SU-DHL-6 (cell line): ENCODE results near the gene IL11.

ENCODE experiments used
- H2AFZ ChIP-seq: fragments of 200-600 bp; sonication (generic); 2 replicates; pipeline ENCODE4 v1.6.1; 2014; ENCODE audit warnings: low read depth, mild to moderate bottlenecking, moderate library complexity, mixed read lengths, antibody characterized with exemption, low read length; ENCODE audit not compliant: severe bottlenecking
- H3F3A ChIP-seq: fragments of 200-600 bp; shearing (Covaris generic); 2 replicates; pipeline ENCODE4 v1.6.0; 2016; ENCODE audit warnings: antibody characterized with exemption, mild to moderate bottlenecking; ENCODE audit not compliant: insufficient read depth
- H3K27ac ChIP-seq: fragments of 200-600 bp; sonication (generic); 2 replicates; pipeline ENCODE4 v1.5.1; 2016; ENCODE audit warnings: low read depth, mild to moderate bottlenecking, low read length, moderate library complexity, mixed read lengths
- H3K27me3 ChIP-seq: fragments of 200-600 bp; sonication (generic), shearing (Covaris generic); 2 replicates; pipeline ENCODE4 v1.6.0; 2014; ENCODE audit warnings: mild to moderate bottlenecking, low read length
- H3K36me3 ChIP-seq: fragments of 200-600 bp; sonication (generic); 2 replicates; pipeline ENCODE4 v1.6.1; 2014; ENCODE audit warnings: mild to moderate bottlenecking, low read length, mixed read lengths
- H3K4me2 ChIP-seq: fragments of 300-600, 200-600 bp; shearing (Covaris generic), sonication (generic); 2 replicates; pipeline ENCODE4 v1.6.0; 2014; ENCODE audit warnings: low read length, low read depth, mild to moderate bottlenecking; ENCODE audit not compliant: poor library complexity, severe bottlenecking
- H3K4me3 ChIP-seq: fragments of 200-600 bp; sonication (generic); 2 replicates; pipeline ENCODE4 v1.5.1; 2014; ENCODE audit warnings: antibody characterized with exemption, low read length, mild to moderate bottlenecking, mixed read lengths; ENCODE audit not compliant: insufficient read depth, poor library complexity, severe bottlenecking
- H3K79me2 ChIP-seq: fragments of 200-600 bp; sonication (generic); 2 replicates; pipeline ENCODE4 v1.6.1; 2014; ENCODE audit warnings: mild to moderate bottlenecking, low read length, moderate library complexity; ENCODE audit not compliant: insufficient read depth
- H3K9ac ChIP-seq: fragments of 200-600 bp; sonication (generic); 2 replicates; pipeline ENCODE4 v1.7.0; 2014; ENCODE audit warnings: mild to moderate bottlenecking, low read length
- H3K9me2 ChIP-seq: fragments of 200-600 bp; sonication (generic); replicated peaks from 2 replicates; pipeline ENCODE4 v1.6.1; 2014; ENCODE audit warnings: low read length; ENCODE audit not compliant: insufficient read depth
- H3K9me3 ChIP-seq: fragments of 200-600 bp; sonication (generic); 2 replicates; pipeline ENCODE4 v1.6.1; 2014; ENCODE audit warnings: low read length, mixed read lengths; ENCODE audit not compliant: insufficient read depth
- H4K20me1 ChIP-seq: fragments of 200-600 bp; sonication (generic); 2 replicates; pipeline ENCODE4 v1.6.1; 2014; ENCODE audit warnings: low read depth, mild to moderate bottlenecking, antibody characterized with exemption, low read length, moderate library complexity, mixed read lengths
- CTCF ChIP-seq: fragments of 200-600 bp; sonication (generic); IDR thresholded peaks from one replicate; pipeline ENCODE4 v1.5.1; 2017; ENCODE audit warnings: antibody characterized with exemption, mild to moderate bottlenecking, low read length, moderate library complexity; ENCODE audit not compliant: insufficient read depth, poor library complexity, severe bottlenecking
- EZH2phosphoT487 ChIP-seq: fragments of 200-600 bp; sonication (generic), shearing (Covaris generic); conservative IDR thresholded peaks from 2 replicates; pipeline ENCODE4 v1.6.1; 2018; ENCODE audit warnings: mild to moderate bottlenecking, antibody characterized with exemption, low read length, moderate library complexity, mixed read lengths

The IL11 gene

GRCh38 chr19:55391702-55392615 is 21.7 kb upstream of the IL11 start:
- no peak overlapping the region for H3K9ac ChIP-seq
- H3K27ac ChIP-seq = no peak overlapping the region
- peaks cover 35% of the 10 kb centered on the region for H3F3A ChIP-seq
- H2AFZ ChIP-seq = no peak overlapping the region
- H3K9me3 ChIP-seq = no peaks in the 10 kb centered on the region
- H3K4me3 ChIP-seq = no peak overlapping the region
- no peaks in the 10 kb centered on the region for H3K27me3 ChIP-seq
- no peaks in the 10 kb centered on the region for H3K9me2 ChIP-seq
- TF ChIP-seq CTCF = no peak
- no peak for TF ChIP-seq EZH2phosphoT487
- peaks cover 20% of the 10 kb centered on the region for H4K20me1 ChIP-seq
- no peak overlapping the region for H3K4me2 ChIP-seq
- H3K36me3 ChIP-seq = peaks cover 20% of the 10 kb centered on the region
- H3K79me2 ChIP-seq = peaks cover 9% of the 10 kb centered on the region

GRCh38 chr19:55391191-55391670 is 21.0 kb upstream of the IL11 start:
- Histone ChIP-seq H3K79me2 (peaks cover 17% of the 10 kb centered on the region), H3K27me3 (no peaks in the 10 kb centered on the region), H3K36me3 (peaks cover 28% of the 10 kb centered on the region), H3K4me2 (no peak overlapping the region), H3K27ac (no peak overlapping the region), H4K20me1 (peaks cover 26% of the 10 kb centered on the region), H3K9ac (no peak overlapping the region), H3K9me3 (no peaks in the 10 kb centered on the region), H3F3A (peaks cover 42% of the 10 kb centered on the region), H3K4me3 (no peak overlapping the region), H3K9me2 (no peaks in the 10 kb centered on the region), H2AFZ (no peak overlapping the region)
- TF ChIP-seq EZH2phosphoT487 = no peak
- TF ChIP-seq CTCF = no peak

GRCh38 chr19:55390461-55390880 is 20.2 kb upstream of the IL11 start:
- no peaks in the 10 kb centered on the region for H3K9me2 ChIP-seq
- TF ChIP-seq CTCF = no peak
- no peak for TF ChIP-seq EZH2phosphoT487
- H3K36me3 ChIP-seq = peaks cover 31% of the 10 kb centered on the region
- peaks cover 26% of the 10 kb centered on the region for H4K20me1 ChIP-seq
- H3K27me3 ChIP-seq = no peaks in the 10 kb centered on the region
- H3K4me2 ChIP-seq = no peak overlapping the region
- H3K79me2 ChIP-seq = peaks cover 21% of the 10 kb centered on the region
- H3F3A ChIP-seq = peaks cover 44% of the 10 kb centered on the region
- H3K9me3 ChIP-seq = no peaks in the 10 kb centered on the region
- H3K4me3 ChIP-seq = no peak overlapping the region
- no peak overlapping the region for H3K27ac ChIP-seq
- H2AFZ ChIP-seq = no peak overlapping the region
- no peak overlapping the region for H3K9ac ChIP-seq
